GM18861 (cell line): ENCODE results near the gene ENTPD5.
"Not testable (repeated sequence)": the region's sequence is repeated elsewhere in the genome, so short reads cannot be mapped to it uniquely, and the experiment has no call there.

Experiments
- ATAC-seq: cut with Tn5 transposase; IDR thresholded peaks from one replicate; pipeline ENCODE4 v1.9.1; 2021; ENCODE audit not compliant: unreplicated experiment

Gene ENTPD5

DNA sequence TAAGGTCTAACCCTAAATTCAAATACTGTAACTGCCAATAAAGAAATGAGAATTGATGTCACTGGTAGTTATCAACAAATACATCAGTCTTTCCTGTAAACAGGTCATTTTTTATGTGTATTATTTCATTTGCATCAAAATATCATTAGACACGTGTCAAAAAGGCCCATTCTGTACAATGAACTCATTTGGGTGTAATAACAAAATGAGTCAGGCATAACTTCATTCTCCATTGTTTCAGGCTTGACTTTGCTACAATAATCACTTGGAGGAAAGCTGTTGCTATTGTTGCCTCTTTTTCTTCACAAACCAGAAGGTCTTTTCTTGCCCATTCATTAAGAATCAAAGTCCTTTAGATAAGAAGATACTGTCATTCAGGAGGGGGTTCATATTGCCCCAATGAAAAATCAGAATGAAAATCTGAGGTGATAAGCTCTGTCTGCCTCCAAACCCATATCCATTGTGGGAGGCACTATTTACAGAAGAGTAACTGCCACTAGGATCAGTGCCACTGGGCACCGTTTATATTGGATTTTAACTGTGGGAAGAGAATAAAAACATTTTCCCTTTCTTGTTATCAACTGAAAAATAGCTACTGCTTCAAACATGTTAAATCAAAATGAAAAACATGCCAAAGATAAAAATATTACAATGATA, 10.1 kb downstream of the ENTPD5 start:
- ATAC-seq = no peak

DNA sequence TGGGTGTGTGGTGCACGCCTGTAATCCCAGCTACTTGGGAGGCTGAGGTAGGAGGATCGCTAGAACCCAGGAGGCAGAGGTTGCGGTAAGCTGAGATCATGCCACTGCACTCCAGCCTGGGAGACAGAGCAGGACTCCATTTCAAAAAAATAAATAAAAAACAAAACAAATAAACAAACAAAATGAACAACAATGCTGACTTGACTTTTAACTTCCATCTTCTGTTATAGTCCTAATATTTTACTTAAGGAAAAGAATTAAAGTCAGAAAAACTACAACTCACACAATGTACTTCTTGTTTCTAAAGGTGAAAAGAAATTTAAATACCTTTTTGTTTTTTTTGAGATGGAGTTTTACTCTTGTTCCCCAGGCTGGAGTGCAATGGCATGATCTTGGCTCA, 13.4 kb downstream of the ENTPD5 start:
- not testable (repeated sequence) for ATAC-seq

DNA sequence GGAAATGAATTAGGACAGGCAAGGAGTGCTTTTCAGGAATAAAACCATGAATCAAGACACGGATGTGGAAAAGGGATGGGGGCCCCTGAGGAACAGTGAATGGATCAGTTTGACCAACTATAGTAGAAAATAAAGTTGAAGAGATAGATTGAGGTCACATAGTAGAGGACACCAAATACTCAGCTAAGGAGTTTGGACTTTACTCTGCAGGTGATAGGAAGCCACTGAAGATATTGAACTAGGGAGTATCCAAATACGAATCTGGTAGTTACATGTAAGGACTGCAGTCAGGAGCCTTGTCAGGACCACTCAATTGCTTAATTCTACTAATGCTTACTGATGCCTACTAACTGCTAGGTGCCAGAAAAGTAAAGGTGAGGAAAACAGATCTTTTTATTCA, 20.4 kb downstream of the ENTPD5 start:
- no peak for ATAC-seq

DNA sequence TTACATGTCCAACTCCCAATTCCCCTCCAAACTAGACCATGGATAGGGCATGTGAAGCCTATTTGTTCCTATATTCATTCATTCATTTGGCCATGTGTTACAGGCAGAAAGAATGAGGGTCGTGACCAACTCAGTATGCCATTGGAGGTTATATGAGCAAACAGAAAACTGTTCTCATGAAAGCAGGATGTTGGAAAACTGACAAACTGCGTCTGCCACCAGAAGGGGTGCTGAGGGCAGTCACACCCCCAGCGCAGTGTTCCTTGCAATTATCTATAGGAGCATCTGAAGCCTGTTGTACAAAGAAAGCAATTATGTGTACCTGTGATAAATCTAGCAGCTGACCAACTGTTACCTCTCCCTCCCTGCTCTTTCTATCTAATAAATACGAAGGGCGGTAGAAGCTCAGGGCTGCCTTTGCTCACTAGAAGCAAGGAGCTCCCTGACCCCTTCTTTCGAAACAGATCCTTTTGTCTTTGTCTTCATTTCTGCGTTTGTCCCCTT, 21.1 kb downstream of the ENTPD5 start:
- no peak for ATAC-seq

DNA sequence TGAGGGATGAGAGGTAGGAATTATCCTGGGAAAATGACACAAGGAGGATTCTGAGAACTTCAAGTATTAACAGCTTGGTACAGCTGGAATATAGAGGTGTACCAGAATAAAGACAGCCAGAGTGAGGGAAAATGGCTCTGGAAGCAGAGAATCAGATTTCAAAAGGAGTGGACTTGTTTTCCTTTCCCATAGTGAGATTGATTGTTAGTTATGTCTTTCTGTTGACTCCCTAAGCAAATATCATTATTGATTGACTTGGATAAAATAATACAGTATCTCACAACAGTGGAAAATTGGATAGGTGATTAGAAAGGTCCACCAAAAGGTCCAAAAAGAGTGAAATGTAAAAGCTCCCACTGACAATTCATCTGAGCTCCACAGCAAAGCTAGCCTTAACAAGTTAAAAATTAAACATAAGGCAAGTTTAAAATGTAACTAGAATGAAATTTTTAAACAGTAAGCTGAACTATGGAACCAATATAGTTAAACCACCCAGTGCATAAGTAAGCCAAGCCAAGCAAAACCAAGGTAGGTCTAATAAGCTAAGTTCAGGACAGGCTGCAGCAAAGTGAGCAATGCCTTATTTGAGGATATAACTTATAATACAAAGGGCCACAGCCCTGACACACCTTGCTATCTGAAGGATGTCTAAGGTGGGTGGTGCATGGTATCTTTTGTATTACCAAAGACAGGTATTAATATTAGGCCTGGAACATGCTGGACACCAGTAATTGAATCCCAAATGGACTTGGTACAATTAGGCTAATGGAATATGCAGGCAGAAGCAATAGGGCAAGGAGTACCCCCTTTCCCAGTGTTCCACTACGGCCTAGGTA, 21.8 kb downstream of the ENTPD5 start:
- no peak for ATAC-seq

DNA sequence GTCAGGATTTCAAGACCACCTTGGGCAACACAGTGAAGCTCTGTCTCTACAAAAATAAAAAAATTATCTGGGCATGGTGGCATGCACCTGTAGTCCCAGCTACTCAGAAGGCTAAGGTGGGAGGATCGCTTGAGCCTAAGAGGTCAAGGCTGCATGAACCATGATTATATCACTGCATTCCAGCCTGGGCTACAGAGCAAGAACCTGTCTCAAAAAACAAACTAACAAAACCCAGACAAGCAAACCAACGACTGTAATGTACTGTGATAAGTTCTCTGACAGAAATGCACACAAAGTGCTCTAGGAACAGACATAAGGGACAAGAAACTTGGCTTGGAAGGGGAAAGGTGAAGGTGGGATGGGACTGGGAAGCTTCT, 22.4 kb downstream of the ENTPD5 start:
- no peak for ATAC-seq

DNA sequence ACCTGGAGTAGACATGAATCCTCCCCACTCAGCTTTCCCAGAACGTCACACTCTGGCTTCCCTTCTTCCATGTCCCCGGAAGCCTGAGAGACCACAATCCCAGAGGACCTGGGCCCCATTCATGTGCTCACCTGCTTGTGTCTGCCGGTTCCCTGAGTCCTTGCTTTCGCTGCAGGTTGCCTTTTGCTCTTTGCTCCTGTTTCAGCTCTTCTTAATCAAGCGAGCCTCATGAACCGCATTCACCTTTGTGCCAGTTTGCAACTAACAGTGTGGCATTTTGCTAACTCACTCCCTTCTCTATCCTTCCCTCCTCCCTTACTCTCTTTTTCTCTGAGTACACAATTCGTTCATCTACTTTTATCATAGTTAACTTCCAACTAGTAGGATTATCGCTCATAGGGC, 23.1 kb downstream of the ENTPD5 start:
- no peak for ATAC-seq

DNA sequence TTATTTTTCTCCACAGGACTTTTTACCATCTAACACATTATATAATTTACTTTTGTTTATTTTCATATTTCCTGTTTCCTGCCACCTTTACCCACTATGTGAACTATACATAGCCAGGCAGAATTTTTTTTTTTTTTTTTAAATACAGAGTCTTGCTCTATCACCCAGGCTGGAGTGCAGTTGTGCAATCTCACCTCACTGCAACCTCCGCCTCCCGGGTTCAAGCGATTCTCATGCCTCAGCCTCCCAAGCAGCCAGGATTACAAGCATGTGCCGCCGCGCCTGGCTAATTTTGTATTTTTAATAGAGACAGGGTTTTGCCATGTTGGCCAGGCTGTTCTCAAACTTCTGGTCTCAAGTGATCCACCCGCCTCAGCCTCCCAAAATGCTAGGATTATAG, 24.2 kb downstream of the ENTPD5 start:
- ATAC-seq = not testable (repeated sequence)

DNA sequence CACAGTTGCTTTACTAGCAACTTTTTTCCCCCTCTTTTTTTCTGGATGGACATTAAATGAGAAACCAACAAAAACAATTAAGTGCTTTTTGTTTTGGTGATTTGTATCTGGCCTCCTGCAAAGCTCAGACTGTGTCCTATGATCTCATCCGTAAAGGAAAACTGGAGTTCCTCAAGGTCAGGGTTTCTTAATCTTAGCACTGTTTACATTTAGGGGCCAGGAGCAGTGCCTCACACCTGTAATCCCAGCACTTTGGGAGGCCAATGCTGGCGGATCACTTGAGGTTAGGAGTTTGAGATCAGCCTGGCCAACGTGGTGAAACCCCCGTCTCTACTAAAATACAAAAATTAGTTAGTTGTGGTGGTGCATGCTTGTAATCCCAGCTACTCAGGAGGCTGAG, 28.0 kb downstream of the ENTPD5 start:
- no peak for ATAC-seq

DNA sequence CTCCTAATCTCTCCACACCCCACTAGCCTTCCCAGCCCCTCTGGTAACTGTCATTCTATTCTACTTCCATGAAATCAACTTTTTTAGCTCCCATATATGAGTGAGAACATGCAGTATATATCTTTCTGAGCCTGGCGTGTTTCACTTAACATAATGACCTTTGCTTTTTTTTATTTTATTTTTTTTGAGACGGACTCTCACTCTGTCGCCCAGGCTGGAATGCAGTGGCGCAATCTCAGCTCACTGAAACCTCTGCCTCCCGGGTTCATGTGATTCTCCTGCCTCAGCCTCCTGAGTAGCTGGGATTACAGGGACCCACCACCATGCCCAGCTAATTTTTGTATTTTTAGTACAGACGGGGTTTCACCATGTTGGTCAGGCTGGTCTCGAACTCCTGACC, 30.4 kb downstream of the ENTPD5 start:
- ATAC-seq = not testable (repeated sequence)

DNA sequence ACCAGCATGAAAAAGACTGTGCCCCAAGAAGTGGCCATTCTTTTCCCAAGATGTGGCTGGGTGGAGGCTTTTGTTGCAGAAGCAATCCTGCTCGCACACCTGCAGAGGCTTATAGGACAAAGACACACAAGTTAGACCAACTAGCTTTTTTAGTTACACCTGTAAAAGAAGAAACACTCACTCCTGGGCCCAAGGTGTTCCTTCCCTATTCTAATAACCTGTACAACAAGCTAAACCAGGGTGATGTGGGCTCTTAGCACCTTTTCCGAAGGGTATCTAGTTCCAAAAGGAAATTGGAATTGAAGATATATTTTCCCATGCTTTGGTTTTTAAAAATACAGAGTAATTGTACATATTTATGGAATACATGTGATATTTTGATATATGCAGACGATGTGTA, 31.0 kb downstream of the ENTPD5 start:
- no peak for ATAC-seq

DNA sequence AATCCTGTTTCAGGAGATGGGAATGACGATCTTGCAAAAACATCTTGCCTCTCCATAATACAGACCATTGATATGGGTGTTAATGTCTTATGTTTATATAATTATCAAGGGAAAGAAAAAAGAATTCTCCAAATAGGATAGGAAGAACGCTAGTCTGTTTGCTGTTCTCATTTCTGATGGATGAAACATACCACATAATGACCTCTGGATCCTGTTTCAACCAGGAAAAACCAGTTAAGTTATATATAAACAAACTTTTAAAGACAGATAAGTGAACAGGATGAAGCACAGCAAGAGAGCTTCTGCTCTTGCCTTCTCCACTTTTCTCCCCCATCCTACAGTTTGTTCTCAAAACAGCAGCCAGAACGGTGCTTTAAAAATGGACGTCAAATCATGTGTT, 41.2 kb downstream of the ENTPD5 start:
- no peak for ATAC-seq

DNA sequence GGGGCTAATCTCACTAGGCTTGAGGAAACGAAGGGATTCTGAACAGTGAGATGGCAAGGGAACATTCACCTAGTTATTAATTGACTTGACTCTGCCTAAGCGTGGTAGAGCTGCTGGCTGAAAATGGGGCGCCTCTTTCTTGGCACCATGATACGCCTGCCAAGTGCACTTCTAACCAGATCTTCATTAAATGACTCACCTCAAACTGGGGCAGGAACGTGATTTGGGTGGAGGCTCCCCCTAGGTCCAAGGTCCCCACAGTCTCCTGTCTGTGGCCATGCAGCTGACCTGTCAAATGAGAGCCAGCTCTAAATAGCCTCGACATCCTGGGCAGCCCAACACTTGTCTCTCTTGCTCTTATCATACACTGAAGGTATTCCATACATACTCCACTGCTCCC, 43.0 kb downstream of the ENTPD5 start:
- ATAC-seq = no peak

DNA sequence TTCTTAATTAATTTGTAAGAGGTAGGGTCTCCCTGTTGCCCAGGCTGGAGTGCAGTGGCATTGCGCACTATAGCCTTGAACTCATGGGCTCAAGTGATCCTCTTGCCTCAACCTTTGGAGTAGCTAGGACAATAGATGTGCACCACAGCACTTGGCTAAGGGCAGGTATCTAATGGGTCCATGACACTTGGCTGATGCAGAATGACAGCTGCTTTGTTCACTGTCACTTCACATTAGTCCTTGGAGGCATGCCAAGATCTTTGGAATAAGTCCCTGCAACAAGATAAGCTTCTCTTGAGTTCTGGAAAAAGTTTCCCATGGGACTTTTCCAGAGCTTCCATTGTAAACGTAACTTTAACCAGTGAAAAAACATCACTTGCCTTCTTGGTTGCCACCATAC, 45.6 kb downstream of the ENTPD5 start:
- no peak for ATAC-seq

DNA sequence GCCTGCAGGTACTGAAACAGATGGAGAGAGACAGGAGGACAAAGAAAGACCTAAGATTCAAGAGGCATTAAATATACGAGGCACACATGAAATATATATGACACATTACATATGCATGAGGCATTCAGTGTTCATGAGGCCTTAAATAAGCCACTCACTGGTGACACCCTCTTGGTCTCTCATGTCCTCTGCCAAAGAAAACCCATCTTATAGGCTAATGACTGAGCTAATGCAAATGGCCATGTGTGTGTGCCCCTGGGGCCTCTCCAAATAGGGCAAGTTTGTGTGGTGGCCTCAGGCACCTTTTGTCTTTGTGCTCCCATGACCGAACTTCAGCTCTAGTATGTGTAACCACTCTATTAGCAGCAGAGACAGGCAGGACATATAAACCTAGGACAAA, 50.2 kb downstream of the ENTPD5 start:
- ATAC-seq = no peak

DNA sequence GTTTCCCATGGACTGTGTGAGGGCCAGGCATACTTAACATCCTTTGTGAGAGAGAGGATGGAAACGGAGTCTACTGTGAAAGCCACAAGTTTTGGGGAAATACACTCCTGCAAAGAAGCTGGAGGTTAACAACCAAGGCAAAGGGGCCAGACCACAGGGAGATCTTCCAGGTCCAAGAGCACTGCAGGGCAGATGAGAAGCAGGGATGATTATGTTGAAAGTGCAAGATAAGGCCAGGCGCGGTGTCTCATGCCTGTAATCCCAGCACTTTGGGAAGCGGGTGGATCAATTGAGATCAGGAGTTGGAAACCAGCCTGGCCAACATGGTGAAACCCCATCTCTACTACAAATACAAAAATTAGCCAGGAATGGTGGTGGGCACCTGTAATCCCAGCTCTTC, 53.9 kb downstream of the ENTPD5 start:
- ATAC-seq = no peak

DNA sequence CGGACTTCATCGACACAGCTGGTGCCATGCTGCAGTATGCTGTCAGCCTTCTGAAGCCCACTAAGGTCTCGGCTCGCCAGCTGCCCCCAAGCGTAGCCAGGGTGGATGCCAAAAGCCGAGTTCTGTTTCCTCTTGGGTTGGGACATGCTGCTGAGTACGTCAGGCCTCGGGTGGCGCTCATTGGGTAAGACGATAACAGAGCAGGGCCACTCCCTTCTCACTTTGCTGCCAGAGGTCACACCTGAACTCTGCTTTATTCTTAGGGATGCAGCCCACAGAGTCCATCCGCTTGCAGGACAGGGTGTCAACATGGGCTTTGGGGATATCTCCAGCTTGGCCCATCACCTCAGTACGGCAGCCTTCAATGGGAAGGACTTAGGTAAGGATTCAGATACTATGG, 57.9 kb downstream of the ENTPD5 start:
- ATAC-seq = no peak

DNA sequence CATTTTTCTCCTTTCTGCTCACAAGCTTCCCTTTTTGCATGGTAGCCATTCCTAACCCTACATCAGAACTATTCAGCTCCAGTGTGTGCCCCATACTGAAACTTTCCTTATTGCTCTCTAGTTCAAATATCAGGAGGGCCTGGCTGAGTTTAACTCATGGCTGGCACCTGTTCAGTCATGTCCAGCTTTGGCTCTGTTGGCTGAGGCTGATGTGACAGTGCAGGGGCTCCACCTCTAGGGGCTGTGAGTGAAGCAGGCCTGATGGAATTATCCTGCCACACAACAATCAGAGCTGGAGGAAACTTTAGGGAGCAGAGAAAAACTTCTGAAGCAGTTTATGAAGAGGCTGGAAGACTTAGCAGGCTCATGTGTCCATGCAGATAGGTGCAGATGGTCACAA, 60.5 kb downstream of the ENTPD5 start:
- ATAC-seq = no peak

DNA sequence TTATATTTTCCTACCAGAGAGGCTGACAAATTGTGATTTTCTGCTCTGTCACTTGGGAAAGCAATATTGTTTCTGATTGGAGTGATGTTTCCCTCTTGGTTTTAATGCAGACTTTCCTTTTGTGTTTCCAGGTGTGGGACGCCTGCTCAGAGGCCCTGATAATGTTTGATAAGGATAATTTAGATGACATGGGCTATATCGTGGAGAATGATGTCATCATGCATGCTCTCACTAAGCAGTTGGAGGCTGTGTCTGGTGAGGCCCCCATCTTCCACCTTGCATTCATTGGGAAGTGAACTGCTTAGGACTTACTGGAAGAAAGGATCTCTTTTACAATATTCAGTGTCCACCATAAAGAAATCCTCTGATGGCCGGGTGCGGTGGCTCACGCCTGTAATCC, 63.4 kb downstream of the ENTPD5 start:
- no peak for ATAC-seq

DNA sequence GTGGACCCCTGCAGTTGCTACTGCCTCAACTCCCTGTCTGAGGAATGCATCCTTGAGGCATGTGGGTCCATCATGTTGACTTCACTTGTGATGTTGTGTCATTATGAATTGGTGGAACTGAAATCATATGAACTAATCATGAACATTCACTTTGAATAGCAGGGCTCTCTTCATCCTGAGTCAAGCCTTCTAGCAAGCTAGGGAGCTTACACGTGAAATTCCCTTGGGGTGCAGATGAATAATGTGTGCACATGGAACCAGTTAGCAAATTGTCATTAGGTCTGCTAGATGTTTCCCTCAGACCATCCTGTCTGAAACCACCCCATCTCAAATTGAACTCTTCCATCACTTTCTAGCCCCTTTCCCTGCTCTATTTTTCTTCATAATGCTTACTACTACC, 65.4 kb downstream of the ENTPD5 start:
- ATAC-seq = no peak

DNA sequence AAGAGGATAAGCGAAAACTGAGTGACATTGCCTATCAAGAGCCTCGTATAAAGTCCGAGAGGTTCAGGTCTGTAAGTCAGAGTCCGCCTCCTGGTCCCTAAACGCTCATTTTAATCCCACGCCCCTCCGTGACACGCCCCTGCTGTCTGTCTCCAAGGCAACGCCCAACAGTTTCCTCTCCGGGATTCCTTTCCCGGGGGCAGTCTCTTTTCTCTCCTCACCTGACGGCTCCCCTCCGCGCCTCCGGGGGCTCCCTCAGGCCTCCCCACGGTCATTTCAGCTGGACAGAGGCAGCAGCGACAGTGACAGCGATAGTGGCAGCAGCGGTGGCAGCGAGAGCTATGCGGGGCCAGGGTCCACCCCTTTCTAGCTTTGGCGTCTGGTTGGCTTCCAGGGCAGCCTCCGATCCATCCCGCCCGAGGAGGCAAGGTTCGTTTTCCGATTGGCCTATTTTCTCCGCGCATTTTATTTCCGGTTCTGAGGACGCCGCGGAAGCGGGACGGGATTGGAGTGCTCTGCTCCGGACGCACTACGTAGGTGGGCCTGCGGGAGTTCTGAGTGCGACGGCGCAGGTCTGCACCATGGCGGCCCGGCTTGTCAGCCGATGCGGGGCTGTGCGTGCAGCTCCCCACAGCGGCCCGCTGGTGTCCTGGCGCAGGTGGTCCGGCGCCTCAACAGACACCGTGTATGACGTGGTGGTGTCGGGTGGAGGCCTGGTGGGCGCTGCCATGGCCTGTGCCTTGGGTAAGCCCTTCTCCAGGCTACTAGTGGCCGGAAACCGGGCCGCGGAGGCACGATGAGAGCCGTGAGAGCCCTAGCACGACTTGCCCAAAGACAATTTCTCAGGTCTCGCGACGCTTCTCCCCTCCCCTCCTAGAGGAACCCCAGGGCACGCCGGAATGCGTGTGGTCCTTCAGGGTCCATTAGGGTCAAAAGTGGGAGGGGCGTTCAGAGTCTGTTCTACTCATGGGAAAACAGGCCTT, 69.0 kb downstream of the ENTPD5 start, which contains the start of the genes COQ6 and FAM161B:
Gene COQ6, plus strand, starts transcription at position 551 of the 983 bp plus-strand sequence. Its CDS starts 31 bp downstream, at position 582.
Gene FAM161B, minus strand, starts transcription at position 343 of the 983 bp plus-strand sequence. Its CDS starts 68 bp downstream, at position 275.
- ATAC-seq = peak; percentile 84
